GM19238 (cell line): ENCODE data around the gene NBPF19.
"Not testable (repeated sequence)": the region's sequence is repeated elsewhere in the genome, so short reads cannot be mapped to it uniquely, and the experiment has no call there.

Source experiments
- DNase-seq: peaks from one replicate; pipeline ENCODE4 v3.0.0; 2011; ENCODE audit warnings: low spot score; ENCODE audit not compliant: insufficient read length

The NBPF19 gene, protein sequence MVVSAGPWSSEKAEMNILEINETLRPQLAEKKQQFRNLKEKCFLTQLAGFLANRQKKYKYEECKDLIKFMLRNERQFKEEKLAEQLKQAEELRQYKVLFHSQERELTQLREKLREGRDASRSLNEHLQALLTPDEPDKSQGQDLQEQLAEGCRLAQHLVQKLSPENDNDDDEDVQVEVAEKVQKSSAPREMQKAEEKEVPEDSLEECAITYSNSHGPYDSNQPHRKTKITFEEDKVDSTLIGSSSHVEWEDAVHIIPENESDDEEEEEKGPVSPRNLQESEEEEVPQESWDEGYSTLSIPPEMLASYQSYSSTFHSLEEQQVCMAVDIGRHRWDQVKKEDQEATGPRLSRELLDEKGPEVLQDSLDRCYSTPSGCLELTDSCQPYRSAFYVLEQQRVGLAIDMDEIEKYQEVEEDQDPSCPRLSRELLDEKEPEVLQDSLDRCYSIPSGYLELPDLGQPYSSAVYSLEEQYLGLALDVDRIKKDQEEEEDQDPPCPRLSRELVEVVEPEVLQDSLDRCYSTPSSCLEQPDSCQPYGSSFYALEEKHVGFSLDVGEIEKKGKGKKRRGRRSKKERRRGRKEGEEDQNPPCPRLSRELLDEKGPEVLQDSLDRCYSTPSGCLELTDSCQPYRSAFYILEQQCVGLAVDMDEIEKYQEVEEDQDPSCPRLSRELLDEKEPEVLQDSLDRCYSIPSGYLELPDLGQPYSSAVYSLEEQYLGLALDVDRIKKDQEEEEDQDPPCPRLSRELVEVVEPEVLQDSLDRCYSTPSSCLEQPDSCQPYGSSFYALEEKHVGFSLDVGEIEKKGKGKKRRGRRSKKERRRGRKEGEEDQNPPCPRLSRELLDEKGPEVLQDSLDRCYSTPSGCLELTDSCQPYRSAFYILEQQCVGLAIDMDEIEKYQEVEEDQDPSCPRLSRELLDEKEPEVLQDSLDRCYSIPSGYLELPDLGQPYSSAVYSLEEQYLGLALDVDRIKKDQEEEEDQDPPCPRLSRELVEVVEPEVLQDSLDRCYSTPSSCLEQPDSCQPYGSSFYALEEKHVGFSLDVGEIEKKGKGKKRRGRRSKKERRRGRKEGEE (N-terminal part only)

DNA sequence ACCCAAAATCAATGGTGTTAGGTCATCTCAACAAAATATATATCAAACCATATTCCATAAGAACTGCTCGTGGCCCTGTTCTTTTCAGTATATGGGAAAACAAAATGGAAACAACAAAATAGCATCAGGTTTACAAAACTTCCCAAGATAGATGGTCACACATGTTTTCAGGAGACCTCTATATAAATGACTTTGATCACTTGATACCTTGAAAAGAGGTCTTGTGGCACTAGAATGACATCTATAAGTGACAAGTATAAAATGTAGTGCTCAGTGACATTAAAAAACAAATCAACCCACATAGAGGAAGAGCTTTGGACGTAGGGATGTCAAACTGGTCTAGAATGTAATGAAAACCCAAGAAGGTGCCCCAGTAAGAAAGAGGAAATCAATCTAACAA is at the start of gene NBPF19:
TSS of gene NBPF19 (plus strand) at position 301 of the 400 bp plus-strand sequence. CDS start 888 bp downstream, outside the sequence.
- DNase-seq: not testable (repeated sequence)

DNA sequence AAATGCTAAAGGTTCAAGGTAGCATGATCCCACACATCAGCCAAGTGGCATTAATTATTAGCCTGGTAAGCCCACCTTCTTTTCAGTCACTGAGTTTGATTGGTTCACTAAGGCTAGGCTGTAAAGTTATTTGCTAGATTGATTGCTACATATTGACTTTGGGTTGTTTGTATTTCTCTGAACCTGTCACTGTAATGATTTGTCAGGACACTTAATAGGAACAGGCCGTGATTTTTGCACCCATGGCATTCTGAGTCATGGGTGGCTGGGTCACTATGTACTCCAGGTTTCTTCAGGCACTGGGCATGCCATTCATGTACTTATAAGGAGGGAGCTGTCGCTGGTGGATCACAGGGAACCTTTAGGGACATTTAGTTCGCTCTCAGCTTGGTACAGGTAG is 46.5 kb upstream of the NBPF19 start:
- not testable (repeated sequence) for DNase-seq

DNA sequence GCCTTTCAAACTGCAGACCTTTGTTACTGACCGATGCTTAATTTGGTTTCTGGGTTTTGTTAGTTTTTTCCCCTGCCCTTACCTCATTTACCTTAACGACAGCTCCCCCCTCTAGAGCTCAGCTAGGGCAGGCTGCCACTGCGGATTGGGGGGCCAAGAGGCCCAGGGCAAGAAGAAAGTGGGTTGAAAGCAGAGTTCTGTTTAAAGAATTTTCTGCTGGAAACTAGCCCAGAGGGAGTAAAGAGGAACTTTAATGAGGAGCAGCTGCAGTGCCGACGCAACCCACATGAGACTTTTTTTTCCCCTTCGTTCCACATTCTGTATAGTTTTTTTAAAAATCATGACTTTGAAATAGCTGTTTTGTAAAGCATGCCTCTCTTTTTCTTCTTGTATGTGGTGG is 29.4 kb upstream of the NBPF19 start:
- DNase-seq: not testable (repeated sequence)

DNA sequence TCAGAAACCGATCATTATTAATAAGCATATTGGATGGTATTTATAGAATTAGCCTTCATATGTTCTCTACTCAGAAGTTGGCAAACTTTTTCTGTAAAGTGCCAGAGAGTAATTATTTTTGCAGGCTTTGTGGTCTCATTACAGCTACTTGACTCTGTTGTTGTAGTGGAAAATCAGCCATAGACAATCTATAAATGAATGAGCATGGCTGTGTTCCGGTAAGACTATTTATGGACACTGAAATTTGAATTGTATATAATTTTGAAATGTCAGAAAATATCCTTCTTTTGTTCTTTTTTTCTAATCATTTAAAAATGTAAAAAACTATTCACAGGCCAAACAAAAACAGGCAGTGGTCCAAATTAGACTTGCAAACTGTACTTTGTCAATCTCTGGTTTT is 22.6 kb upstream of the NBPF19 start:
- DNase-seq: not testable (repeated sequence)

DNA sequence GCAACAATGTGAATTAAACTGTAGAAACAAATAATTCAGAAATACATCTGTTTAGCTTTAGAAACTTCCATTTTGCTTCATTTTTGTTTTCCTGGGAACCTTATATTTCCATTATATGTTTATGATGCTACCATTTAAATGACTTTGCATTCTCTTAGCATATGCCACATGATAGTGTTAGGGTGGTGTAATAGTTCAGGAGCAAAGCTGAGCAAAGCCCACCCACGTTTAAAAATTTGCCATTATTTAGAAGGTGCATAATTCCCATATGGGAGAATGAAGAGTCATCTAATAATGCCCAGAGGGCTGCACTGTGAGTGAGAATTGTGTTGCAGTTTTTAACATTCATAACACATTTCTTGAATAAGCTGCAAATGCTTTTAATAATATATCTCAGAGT is 22.2 kb upstream of the NBPF19 start:
- DNase-seq: not testable (repeated sequence)

DNA sequence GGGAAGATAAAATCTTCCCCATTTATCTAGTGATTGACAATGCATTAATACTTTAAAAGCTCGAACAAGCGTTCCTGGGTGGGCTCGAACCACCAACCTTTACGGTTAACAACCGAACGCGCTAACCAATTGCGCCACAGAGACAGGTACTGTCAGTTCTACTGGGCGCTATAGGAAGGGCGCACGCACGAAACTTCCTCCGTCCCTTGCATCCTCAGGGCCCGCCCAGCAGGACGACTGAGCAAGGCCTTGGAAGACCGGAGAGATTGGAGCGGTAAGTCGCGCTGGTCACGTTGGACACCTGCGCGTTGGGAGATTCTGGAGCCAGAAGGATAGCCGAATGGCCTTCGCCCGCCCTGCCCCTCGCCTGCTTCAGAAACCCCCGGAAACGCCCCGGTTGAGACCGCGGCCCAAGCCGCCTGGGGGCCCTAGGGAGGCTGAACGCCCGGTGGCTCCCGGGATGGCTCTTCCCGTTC is 83.5 kb downstream of the NBPF19 start:
- not testable (repeated sequence) for DNase-seq

DNA sequence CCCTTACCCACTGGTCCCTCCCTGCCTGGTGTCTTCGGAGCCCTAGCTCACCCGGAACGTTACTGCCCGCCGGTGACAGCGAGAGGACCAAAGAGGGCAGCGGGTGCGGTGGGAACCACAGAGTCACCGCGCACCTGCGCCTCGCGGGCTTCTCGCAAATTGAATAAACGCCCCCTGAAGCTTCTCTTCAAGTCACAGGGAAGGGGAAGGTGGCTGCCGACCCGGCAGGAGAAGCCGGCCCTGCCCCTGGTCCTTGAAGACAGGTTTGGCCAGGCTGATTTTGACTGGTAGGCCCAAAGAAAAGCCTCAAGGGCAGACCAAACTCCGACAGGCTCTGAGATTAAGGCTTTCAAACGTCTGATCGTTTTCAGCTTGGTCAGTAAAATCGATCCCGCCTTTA is 87.0 kb downstream of the NBPF19 start:
- not testable (repeated sequence) for DNase-seq

DNA sequence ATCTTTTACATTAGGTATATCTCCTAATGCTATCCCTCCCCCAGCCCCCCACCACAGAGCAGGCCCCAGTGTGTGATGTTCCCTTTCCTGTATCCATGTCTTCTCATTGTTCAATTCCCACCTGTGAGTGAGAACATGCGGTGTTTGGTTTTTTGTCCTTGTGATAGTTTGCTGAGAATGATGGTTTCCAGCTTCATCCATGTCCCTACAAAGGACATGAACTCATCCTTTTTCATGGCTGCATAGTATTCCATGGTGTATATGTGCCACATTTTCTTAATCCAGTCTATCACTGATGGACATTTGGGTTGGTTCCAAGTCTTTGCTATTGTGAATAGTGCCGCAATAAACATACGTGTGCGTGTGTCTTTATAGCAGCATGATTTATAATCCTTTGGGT is 90.6 kb downstream of the NBPF19 start:
- not testable (repeated sequence) for DNase-seq

DNA sequence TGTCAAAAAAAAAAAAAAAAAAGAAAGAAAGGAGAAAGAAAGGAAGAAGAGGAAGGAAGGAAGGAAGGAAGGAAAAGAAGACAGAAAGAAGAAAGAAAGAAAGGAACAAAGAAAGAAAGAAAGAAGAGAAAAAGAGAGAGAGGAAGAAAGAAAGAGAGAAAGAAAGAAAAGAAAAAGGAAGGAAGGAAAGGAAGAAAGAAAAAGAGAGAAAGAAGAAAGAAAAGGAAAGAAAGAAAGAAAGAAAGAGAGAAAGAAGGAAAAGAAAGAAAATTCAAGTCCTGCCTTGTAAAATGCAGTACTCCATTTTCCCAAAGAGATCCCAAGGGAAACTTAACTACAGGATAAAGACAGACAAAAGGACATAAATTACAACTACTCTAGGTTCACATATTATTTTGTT is 97.9 kb downstream of the NBPF19 start:
- not testable (repeated sequence) for DNase-seq

DNA sequence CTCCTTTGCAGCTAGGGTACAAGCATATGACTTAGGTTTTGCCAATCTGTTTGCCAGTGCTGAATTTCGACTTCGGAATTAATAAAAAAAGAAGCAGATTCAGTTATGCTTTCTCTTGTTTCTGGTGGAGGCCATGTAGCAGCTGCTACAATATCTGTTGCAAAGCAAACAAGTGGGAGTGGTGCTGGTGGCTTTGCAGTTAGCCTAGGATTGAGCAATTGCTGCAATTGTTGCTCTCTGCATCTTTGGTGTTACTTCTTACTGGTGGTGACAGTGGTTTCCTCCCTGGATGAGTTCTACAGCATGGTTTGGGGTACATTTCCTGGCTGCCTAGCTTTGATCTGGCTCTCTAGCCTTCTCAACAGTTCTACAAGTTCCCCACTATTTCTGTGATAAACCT is 110.7 kb downstream of the NBPF19 start:
- DNase-seq: not testable (repeated sequence)
